LHCN-M2 (cell line): ENCODE measurements around the gene CCK. TPM values are rescaled to one million over a fixed set of nuclear protein-coding genes. Genes with fewer than 3 reads are reported as not detected.

Experiments
- DNase-seq: peaks from one replicate; pipeline ENCODE4 v3.0.0-alpha.2; 2012; ENCODE audit warnings: low read depth
- total RNA-seq: library from RNA; depleted of rRNA; stranded (reverse); fragments of >200 nt; gene quantifications from 2 replicates; pipeline ENCODE4 v1.2.3, GENCODE V29; 2014

CCK gene
- total RNA-seq, 1 experiment from 2014 or later: not detected

GRCh38 chr3:42269647-42270046 is 3.7 kb upstream of the CCK start:
- DNase-seq: no peak

- DNase-seq: no peak
Measured at GRCh38 chr3:42267878-42268277, 1.9 kb upstream of the CCK start.

- DNase-seq: no peak
Measured at GRCh38 chr3:42265059-42265991, 660 bp downstream of the CCK start.

- no peak for DNase-seq
Measured at GRCh38 chr3:42264399-42265058, 1.5 kb downstream of the CCK start.

GRCh38 chr3:42263354-42264346 is 2.3 kb downstream of the CCK start:
- DNase-seq: no peak

GRCh38 chr3:42262525-42262924 is 3.5 kb downstream of the CCK start:
- no peak for DNase-seq

GRCh38 chr3:42257007-42257406 is 9.0 kb downstream of the CCK start:
- DNase-seq: no peak

GRCh38 chr3:42256135-42256819 is 9.7 kb downstream of the CCK start:
- peak; percentile 49 for DNase-seq

GRCh38 chr3:42254566-42254965 is 11.4 kb downstream of the CCK start:
- no peak for DNase-seq

- no peak for DNase-seq
Measured at GRCh38 chr3:42250761-42251160, 15.2 kb downstream of the CCK start.

GRCh38 chr3:42247576-42248027 is 18.4 kb downstream of the CCK start:
- peak; percentile 52 for DNase-seq

- DNase-seq: no peak
Measured at GRCh38 chr3:42246091-42246490, 19.9 kb downstream of the CCK start.

- no peak for DNase-seq
Measured at GRCh38 chr3:42236611-42237010, 29.4 kb downstream of the CCK start.

- DNase-seq: no peak
Measured at GRCh38 chr3:42235532-42235931, 30.5 kb downstream of the CCK start.

- DNase-seq: no peak
Measured at GRCh38 chr3:42230860-42231259, 35.1 kb downstream of the CCK start.

GRCh38 chr3:42229942-42230688 is 35.9 kb downstream of the CCK start:
- DNase-seq: peak; percentile 53

- DNase-seq: no peak
Measured at GRCh38 chr3:42229266-42229941, 36.6 kb downstream of the CCK start.

GRCh38 chr3:42228796-42229195 is 37.2 kb downstream of the CCK start:
- DNase-seq: peak; percentile 14
